RWPE1 (cell line): Measurements from ENCODE around the gene SALL4.
A peak's percentile ranks its signal among the peaks of the same experiment; 100 is the strongest.

Experiments
- CTCF ChIA-PET: fragments of 350-600 bp; sonication (Branson Sonifier 250); formaldehyde crosslinking; extraction: SDS; loops from one replicate; lab custom pipeline; 2021; lab: Yijun Ruan, JAX
- POLR2A ChIA-PET: fragments of 400-600 bp; formaldehyde crosslinking; extraction: SDS; loops from one replicate; lab custom pipeline; 2020; ENCODE audit warnings: antibody characterized with exemption; ENCODE audit not compliant: low non-redundant PET; lab: Yijun Ruan, JAX
- DNase-seq: peaks from one replicate; pipeline ENCODE4 v3.0.0; 2012; ENCODE audit warnings: low spot score
- H3K27ac ChIP-seq: fragments of 450-650 bp; 2 replicates; pipeline ENCODE4 v1.5.1; 2017
- TF ChIP-seq, protein P1 (sequence below): fragments of 450-650 bp; conservative IDR thresholded peaks from 2 replicates; pipeline ENCODE4 v1.5.1; 2017; ENCODE audit warnings: low read depth, mild to moderate bottlenecking

The SALL4 gene

DNA sequence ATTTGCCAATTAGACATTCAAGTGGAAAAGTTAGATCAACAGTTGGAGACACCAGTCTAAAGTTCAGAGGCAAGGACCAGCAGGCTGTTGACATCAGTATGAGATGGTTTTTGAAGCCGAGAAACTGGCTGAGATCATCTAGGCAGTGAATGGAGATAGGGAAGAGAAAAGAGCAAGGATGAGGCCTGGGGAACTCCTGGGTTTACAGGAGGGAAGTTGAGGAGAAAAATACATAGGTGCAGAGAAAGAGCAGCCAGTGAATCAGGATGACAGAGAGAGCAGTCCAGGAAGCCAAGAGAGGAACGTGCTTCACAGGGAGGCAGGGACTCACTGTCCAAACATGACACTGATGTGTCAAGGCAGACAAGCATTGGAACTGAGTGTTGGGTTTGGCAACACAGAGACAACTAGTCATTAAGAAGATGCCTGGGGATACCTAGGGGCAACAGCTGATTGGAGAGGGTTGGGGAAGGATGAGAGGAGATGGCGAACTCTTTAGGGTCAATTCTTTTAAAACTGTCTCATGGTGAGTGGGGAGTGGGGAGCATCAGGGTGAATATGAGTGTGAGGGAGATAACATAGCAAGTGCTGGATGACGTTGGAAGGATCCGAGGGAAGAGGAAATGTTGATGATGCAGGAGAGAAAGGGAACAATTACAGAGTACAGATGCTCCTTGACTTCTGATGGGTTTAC, 13.2 kb upstream of the SALL4 start:
- no peak for DNase-seq
- no peak overlapping the region for H3K27ac ChIP-seq
- ChIA-PET CTCF (no interaction called here), POLR2A (no interaction called here)
- TF ChIP-seq, protein P1, sequence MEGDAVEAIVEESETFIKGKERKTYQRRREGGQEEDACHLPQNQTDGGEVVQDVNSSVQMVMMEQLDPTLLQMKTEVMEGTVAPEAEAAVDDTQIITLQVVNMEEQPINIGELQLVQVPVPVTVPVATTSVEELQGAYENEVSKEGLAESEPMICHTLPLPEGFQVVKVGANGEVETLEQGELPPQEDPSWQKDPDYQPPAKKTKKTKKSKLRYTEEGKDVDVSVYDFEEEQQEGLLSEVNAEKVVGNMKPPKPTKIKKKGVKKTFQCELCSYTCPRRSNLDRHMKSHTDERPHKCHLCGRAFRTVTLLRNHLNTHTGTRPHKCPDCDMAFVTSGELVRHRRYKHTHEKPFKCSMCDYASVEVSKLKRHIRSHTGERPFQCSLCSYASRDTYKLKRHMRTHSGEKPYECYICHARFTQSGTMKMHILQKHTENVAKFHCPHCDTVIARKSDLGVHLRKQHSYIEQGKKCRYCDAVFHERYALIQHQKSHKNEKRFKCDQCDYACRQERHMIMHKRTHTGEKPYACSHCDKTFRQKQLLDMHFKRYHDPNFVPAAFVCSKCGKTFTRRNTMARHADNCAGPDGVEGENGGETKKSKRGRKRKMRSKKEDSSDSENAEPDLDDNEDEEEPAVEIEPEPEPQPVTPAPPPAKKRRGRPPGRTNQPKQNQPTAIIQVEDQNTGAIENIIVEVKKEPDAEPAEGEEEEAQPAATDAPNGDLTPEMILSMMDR, result no peak

DNA sequence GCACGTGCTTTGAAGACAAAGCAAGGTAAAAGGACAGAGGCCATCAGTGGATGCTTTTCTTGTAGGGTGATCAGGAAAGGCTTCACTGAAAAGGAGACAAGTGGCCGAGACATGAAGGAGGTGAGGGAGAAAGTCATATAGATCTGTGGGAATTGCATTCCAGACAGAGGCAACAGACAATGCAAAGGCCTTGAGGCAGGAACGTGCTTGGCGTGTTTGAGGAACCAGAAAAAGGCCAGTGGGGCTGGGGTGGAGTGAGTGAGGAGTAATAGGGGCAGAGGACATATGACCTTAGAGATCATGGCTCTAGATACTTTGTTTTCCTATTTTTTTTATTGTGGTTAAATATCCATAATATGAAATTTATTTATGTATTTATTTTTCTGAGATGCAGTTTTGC, 10.5 kb upstream of the SALL4 start:
- ChIA-PET POLR2A (no interaction called here), CTCF (interaction anchor here (1.1 kb wide), 1 partner anchor 248 kb away, joined by 3 read pairs; no protein-coding TSS in a partner anchor)
- DNase-seq, result no peak
- no peak overlapping the region for H3K27ac ChIP-seq
- TF ChIP-seq, protein P1, result no peak

DNA sequence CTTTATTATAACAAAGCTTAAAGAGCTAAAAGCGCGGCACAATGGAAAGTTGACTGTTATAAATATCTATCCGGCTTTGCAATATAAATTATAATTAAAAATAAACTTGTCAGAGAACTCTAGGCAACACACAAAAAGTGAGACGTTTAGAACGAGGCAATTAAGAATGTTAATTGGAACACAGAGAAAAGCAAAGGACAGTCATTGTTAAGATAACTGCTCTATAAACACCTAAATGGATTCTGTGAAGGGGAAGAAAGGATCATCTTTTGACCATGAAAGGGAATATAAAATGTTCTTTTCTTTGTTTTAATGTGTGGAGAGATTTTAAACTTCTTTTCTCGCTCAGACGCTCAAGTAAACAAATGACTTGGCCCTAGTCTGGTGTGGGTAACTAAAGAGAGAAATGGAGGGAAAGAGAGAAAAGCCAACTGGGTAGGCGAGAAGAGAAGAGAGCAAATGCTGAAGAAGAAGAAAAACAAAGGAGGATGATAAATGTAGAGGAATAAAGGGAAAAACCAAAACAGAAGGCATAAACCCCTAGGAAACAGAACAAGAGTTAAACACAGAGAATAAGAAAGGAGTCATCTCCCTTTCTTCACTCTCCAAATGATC, 9.3 kb upstream of the SALL4 start:
- ChIA-PET CTCF (interaction anchor here (2.3 kb wide), 1 partner anchor 12 kb away, joined by 11 read pairs; no protein-coding TSS in a partner anchor), POLR2A (no interaction called here)
- no peak for DNase-seq
- TF ChIP-seq, protein P1, result no peak
- H3K27ac ChIP-seq, result no peak overlapping the region

DNA sequence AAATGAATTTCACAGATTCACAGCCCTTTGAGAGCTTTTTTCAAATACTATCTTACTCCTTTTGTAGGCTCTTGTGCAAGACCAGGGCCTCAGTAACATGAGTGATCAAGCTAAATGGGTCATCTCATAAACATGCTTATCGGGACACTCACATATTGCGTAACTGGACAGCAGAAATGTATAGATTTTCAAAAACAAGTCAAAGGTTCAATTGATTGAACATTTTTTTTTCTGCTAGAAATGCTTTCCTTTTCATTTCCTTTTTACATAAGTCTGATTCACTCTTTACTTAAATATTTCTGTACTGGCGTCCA, 8.7 kb upstream of the SALL4 start:
- TF ChIP-seq, protein P1, result no peak
- peak; percentile 60 for DNase-seq
- ChIA-PET POLR2A (no interaction called here), CTCF (interaction anchor here (0.7 to 2.3 kb wide), 2 partner anchors 11 to 114 kb away, joined by 3 to 11 read pairs; no protein-coding TSS in a partner anchor)
- H3K27ac ChIP-seq, result no peak overlapping the region

DNA sequence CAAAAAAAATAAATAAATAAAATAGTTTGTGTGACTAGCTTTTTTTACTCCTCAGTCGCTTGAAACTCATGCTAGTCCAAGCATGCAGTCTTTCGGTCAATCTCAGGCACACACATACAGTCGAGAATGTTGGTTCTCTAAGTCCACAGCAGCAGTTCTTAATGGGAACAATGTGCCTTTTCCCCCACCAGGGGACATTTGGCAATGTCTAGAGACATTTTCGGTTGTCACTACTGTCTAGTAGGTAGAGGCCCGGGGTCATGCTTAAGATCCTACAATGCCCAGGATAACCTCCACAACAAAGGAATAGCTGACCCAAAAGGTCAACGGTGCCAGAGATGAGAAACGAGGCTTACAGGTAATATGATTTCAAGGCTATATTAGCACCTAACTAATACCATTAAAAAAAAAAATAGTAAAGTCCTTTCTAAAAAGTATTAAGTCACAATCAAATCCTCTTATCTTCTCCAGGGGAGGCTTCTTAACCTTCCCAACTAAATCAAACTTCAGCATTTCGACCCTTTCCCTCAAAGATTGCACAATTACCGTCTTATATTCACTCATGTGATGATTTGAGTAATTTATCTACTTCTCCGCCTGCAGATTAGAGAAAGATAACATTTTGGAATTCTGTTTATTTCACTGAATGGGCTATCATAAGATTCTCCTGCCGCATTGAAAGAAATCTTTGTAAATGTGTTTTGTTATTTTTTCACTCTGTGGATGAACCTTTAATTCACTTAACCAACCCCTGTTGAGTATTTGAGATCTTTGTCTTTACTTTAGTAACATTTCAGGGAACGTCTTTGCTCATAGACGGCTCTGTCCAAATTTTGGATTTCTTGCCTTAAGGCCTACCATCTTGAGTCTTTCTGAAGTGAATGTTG, 8.1 kb upstream of the SALL4 start:
- H3K27ac ChIP-seq, result no peak overlapping the region
- CTCF ChIA-PET, result interaction anchor here (0.6 to 2.3 kb wide), 6 partner anchors 10 to 273 kb away, joined by 3 to 11 read pairs (median 4); no protein-coding TSS in a partner anchor
- POLR2A ChIA-PET, result no interaction called here
- TF ChIP-seq, protein P1, result no peak
- DNase-seq, result no peak

DNA sequence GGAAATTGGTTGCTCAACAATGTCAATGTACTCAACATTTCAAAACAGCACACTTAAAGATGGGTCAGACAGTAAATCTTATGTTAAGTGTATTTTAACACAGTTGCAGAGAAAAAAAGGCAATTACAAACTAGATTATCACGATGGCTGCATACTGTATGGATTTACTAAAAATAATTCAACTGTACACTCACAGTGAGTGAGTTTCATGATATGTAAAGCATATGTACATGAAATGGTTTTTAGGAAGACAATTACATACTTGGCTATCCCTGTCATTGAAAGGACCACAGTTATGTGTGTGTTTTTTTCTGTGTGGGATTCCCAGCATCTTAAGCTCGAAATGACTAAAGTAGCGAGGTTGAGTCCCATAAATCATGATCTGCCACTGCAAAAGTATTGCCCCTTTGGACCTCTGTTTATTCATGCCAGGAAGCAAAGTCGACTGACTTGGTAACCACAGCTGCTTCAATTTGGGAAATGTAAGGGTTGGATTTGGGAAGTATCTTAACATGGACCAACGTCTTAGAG, 5.5 kb upstream of the SALL4 start:
- ChIA-PET POLR2A (interaction anchor here (0.7 kb wide), 1 partner anchor 275 kb away, joined by 5 read pairs; no protein-coding TSS in a partner anchor), CTCF (interaction anchor here (1.1 kb wide), 1 partner anchor 16 kb away, joined by 3 read pairs; no protein-coding TSS in a partner anchor)
- no peak overlapping the region for H3K27ac ChIP-seq
- no peak for DNase-seq
- TF ChIP-seq, protein P1, result no peak
